OCI-LY1 (cell line): Measurements from ENCODE around the gene UCHL5.

Experiments
- H2AFZ ChIP-seq: fragments of 200-600 bp; sonication (generic), shearing (Covaris generic); 2 replicates; pipeline ENCODE4 v1.6.0; 2014; ENCODE audit warnings: antibody characterized with exemption, mild to moderate bottlenecking, low read length
- H3F3A ChIP-seq: fragments of 200-600 bp; sonication (generic), shearing (Covaris generic); 2 replicates; pipeline ENCODE4 v1.6.0; 2014; ENCODE audit warnings: mild to moderate bottlenecking, antibody characterized with exemption, low read length, moderate library complexity; ENCODE audit not compliant: insufficient read depth
- H3K27ac ChIP-seq: fragments of 200-600 bp; sonication (generic); 2 replicates; pipeline ENCODE4 v1.5.1; 2014; ENCODE audit warnings: low read length, mixed run types, mild to moderate bottlenecking, low read depth; ENCODE audit not compliant: poor library complexity, severe bottlenecking
- H3K27me3 ChIP-seq: fragments of 200-600 bp; sonication (generic); 2 replicates; pipeline ENCODE4 v1.6.0; 2014; ENCODE audit warnings: antibody characterized with exemption, mild to moderate bottlenecking, low read length, moderate library complexity; ENCODE audit not compliant: insufficient read depth
- H3K36me3 ChIP-seq: fragments of 200-600 bp; sonication (generic); 2 replicates; pipeline ENCODE4 v1.6.1; 2014; ENCODE audit warnings: mild to moderate bottlenecking, antibody characterized with exemption, low read length, moderate library complexity, mixed read lengths; ENCODE audit not compliant: insufficient read depth
- H3K4me1 ChIP-seq: fragments of 200-600 bp; sonication (generic); 2 replicates; pipeline ENCODE4 v1.5.1; 2014; ENCODE audit warnings: mild to moderate bottlenecking, low read length, moderate library complexity; ENCODE audit not compliant: insufficient read depth, severe bottlenecking
- H3K4me2 ChIP-seq: fragments of 200-600 bp; sonication (generic), shearing (Covaris generic); 2 replicates; pipeline ENCODE4 v1.6.1; 2014; ENCODE audit warnings: low read length
- H3K4me3 ChIP-seq: fragments of 200-600 bp; sonication (generic); 2 replicates; pipeline ENCODE4 v1.5.1; 2014; ENCODE audit warnings: low read length, low read depth, mild to moderate bottlenecking, mixed read lengths; ENCODE audit not compliant: poor library complexity, severe bottlenecking
- H3K79me2 ChIP-seq: fragments of 200-600 bp; shearing (Covaris generic); 2 replicates; pipeline ENCODE4 v1.6.1; 2016; ENCODE audit warnings: mixed run types, low read length, mixed read lengths; ENCODE audit not compliant: insufficient read depth
- H3K9ac ChIP-seq: fragments of 200-600 bp; sonication (generic), shearing (Covaris generic); 2 replicates; pipeline ENCODE4 v1.6.1; 2014; ENCODE audit warnings: mild to moderate bottlenecking, low read length, mixed read lengths
- H3K9me2 ChIP-seq: fragments of 200-600 bp; sonication (generic), shearing (Covaris generic); 2 replicates; pipeline ENCODE4 v1.6.1; 2014; ENCODE audit warnings: low read depth, mild to moderate bottlenecking, low read length, mixed read lengths
- H3K9me3 ChIP-seq: fragments of 200-600 bp; shearing (Covaris generic); 2 replicates; pipeline ENCODE4 v1.6.1; 2014; ENCODE audit warnings: low read length, mixed read lengths
- H4K20me1 ChIP-seq: fragments of 200-600 bp; sonication (generic), shearing (Covaris generic); 2 replicates; pipeline ENCODE4 v1.6.0; 2016; ENCODE audit warnings: mild to moderate bottlenecking, low read length; ENCODE audit not compliant: insufficient read depth
- CTCF ChIP-seq: fragments of 200-600 bp; sonication (generic), shearing (Covaris generic); IDR thresholded peaks from 2 replicates; pipeline ENCODE4 v1.5.1; 2017; ENCODE audit warnings: mild to moderate bottlenecking, antibody characterized with exemption, low read length, moderate library complexity, mixed read lengths
- EZH2 ChIP-seq: fragments of 200-600 bp; sonication (generic), shearing (Covaris generic); IDR thresholded peaks from 2 replicates; pipeline ENCODE4 v1.8.0; 2017; ENCODE audit warnings: borderline replicate concordance, mixed run types, mild to moderate bottlenecking, antibody characterized with exemption, low read length, moderate library complexity, mixed read lengths

Gene UCHL5

GRCh38 chr1:192968323-192968722 is 90.8 kb downstream of the UCHL5 start:
- no peak for TF ChIP-seq CTCF
- no peak for TF ChIP-seq EZH2
- Histone ChIP-seq H3K27ac (no peak overlapping the region), H3K9me3 (no peaks in the 10 kb centered on the region), H3F3A (no peaks in the 10 kb centered on the region; the same call in 1 of the 2 replicates), H3K9me2 (no peaks in the 10 kb centered on the region), H3K4me3 (no peak overlapping the region), H3K27me3 (no peaks in the 10 kb centered on the region), H3K4me2 (no peak overlapping the region), H2AFZ (no peak overlapping the region), H3K79me2 (no peaks in the 10 kb centered on the region), H3K9ac (no peak overlapping the region), H3K4me1 (no peaks in the 10 kb centered on the region), H3K36me3 (no peaks in the 10 kb centered on the region), H4K20me1 (no peaks in the 10 kb centered on the region)

- no peak for TF ChIP-seq EZH2
- TF ChIP-seq CTCF: no peak
- no peaks in the 10 kb centered on the region for H3K36me3 ChIP-seq
- no peaks in the 10 kb centered on the region for H3K79me2 ChIP-seq
- no peak overlapping the region for H3K9ac ChIP-seq
- H2AFZ ChIP-seq: no peak overlapping the region
- no peaks in the 10 kb centered on the region for H3K9me2 ChIP-seq
- H3K4me3 ChIP-seq: no peak overlapping the region
- H3K4me2 ChIP-seq: no peak overlapping the region
- no peaks in the 10 kb centered on the region for H3K9me3 ChIP-seq
- H3F3A ChIP-seq: no peaks in the 10 kb centered on the region; the same call in 1 of the 2 replicates
- H3K27me3 ChIP-seq: no peaks in the 10 kb centered on the region
- H3K4me1 ChIP-seq: no peaks in the 10 kb centered on the region
- H4K20me1 ChIP-seq: no peaks in the 10 kb centered on the region
- no peak overlapping the region for H3K27ac ChIP-seq
These were observed 91.3 kb downstream of the UCHL5 start for GRCh38 chr1:192967901-192968300.

DNA sequence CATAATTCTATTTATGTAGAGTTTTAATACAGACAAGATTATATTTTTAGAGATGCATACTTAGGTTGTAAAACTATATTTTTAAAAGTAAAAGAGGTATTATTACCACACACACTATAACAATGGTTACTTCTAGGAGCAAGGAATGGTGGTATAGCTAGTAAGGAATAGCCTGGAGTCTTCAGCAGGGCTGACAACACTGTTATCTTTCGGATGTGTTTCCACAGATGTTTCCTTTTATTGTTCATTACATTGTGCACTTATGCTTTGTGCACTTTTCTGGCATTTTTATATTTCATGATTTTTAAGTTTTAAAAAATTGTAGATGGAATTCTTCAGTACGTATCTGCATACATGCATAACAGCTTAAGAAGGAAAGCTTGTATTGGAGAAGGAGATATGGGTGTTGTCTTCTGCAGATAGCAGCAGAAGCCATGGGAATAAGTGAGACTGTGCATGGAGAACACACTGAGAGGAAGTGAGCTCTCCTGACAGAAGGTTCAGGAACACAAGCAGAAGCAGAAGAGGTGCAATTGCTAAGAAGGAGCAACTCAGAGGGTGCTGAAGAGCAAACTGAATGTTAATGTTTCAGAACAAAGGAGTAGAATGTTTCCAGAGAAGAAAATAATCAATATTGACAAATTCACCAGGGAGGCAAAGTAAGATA is 91.8 kb downstream of the UCHL5 start:
- no peaks in the 10 kb centered on the region for H4K20me1 ChIP-seq
- no peaks in the 10 kb centered on the region for H3K36me3 ChIP-seq
- TF ChIP-seq EZH2 (no peak), CTCF (no peak)
- H3K9me2 ChIP-seq: no peaks in the 10 kb centered on the region
- H2AFZ ChIP-seq: no peak overlapping the region
- no peaks in the 10 kb centered on the region for H3K9me3 ChIP-seq
- H3K27ac ChIP-seq: no peak overlapping the region
- no peak overlapping the region for H3K4me3 ChIP-seq
- H3K9ac ChIP-seq: no peak overlapping the region
- no peaks in the 10 kb centered on the region for H3K4me1 ChIP-seq
- H3K4me2 ChIP-seq: no peak overlapping the region
- no peaks in the 10 kb centered on the region for H3K79me2 ChIP-seq
- no peaks in the 10 kb centered on the region for H3K27me3 ChIP-seq
- no peaks in the 10 kb centered on the region; the same call in 1 of the 2 replicates for H3F3A ChIP-seq
